Ovary (tissue), 3 donors: ENCODE results near the gene TRMT2A.

Experiments used
- EP300 ChIP-seq: sonication (generic); formaldehyde crosslinking; IDR thresholded peaks from one replicate; pipeline ENCODE4 v1.6.1; 2017; ENCODE audit warnings: antibody characterized with exemption
- TF ChIP-seq, protein P1 (sequence below), 3 donors: fragments of 450-650 bp in 2 of 3; fragments of 200-600 bp in 1 of 3; IDR thresholded peaks; one replicate each; pipeline versions ENCODE4 v1.5.1 to v1.8.0; 2016 to 2022; ENCODE audit warnings: antibody characterized with exemption in 3 of 3, mild to moderate bottlenecking in 1 of 3
- donor health status: DM: no; HTN: no; CAD: no.

- no peak for TF ChIP-seq EP300
- TF ChIP-seq, protein P1, sequence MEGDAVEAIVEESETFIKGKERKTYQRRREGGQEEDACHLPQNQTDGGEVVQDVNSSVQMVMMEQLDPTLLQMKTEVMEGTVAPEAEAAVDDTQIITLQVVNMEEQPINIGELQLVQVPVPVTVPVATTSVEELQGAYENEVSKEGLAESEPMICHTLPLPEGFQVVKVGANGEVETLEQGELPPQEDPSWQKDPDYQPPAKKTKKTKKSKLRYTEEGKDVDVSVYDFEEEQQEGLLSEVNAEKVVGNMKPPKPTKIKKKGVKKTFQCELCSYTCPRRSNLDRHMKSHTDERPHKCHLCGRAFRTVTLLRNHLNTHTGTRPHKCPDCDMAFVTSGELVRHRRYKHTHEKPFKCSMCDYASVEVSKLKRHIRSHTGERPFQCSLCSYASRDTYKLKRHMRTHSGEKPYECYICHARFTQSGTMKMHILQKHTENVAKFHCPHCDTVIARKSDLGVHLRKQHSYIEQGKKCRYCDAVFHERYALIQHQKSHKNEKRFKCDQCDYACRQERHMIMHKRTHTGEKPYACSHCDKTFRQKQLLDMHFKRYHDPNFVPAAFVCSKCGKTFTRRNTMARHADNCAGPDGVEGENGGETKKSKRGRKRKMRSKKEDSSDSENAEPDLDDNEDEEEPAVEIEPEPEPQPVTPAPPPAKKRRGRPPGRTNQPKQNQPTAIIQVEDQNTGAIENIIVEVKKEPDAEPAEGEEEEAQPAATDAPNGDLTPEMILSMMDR (IDR thresholded peaks at IDR 0.05), result no peak
These were observed 36.0 kb downstream of the TRMT2A start for GRCh38 chr22:20080776-20081654.
